HFFc6 (cell line): Measurements from ENCODE around the gene GPR34. TPM values are rescaled to one million over a fixed set of nuclear protein-coding genes. Genes with fewer than 3 reads are reported as not detected.
A peak's percentile ranks its signal among the peaks of the same experiment; 100 is the strongest.

Experiments used
- DNase-seq: peaks from one replicate; pipeline ENCODE4 v3.0.0-alpha.2; 2018
- H3K27ac Mint-ChIP-seq: 2 replicates; pipeline ENCODE4 v1.8.0; 2020; ENCODE audit warnings: mild to moderate bottlenecking, mixed read lengths
- H3K27me3 Mint-ChIP-seq: 2 replicates; pipeline ENCODE4 v1.8.0; 2021; ENCODE audit warnings: mild to moderate bottlenecking, moderate library complexity, mixed read lengths; ENCODE audit not compliant: insufficient read depth
- H3K36me3 Mint-ChIP-seq: 2 replicates; pipeline ENCODE4 v1.8.0; 2021; ENCODE audit warnings: low read depth, mixed read lengths
- H3K4me1 Mint-ChIP-seq: 2 replicates; pipeline ENCODE4 v1.8.0; 2020; ENCODE audit warnings: low read depth, mixed read lengths
- H3K4me3 Mint-ChIP-seq: 2 replicates; pipeline ENCODE4 v1.8.0; 2020; ENCODE audit warnings: mild to moderate bottlenecking, moderate library complexity, mixed read lengths
- H3K9me3 Mint-ChIP-seq: 2 replicates; pipeline ENCODE4 v1.8.0; 2020; ENCODE audit warnings: mild to moderate bottlenecking, mixed read lengths
- total RNA-seq, 6 experiments: library from RNA; stranded (reverse); fragmentation: NEBNext Ultra II Directional; extraction: Animal tissue kit (Norgen Biotek cat#: 25700); gene quantifications; 2 replicates in 1 of 6; 3 replicates in 5 of 6; pipeline ENCODE4 v1.2.3, GENCODE V29; 2021
- TF ChIP-seq, protein P1 (sequence below): fragments of 200-600 bp; sonication (generic); IDR thresholded peaks from 2 replicates; pipeline ENCODE4 v1.5.0; 2021; ENCODE audit warnings: antibody characterized with exemption, mild to moderate bottlenecking

The GPR34 gene
- total RNA-seq, 6 experiments from 2014 or later: not detected

DNA sequence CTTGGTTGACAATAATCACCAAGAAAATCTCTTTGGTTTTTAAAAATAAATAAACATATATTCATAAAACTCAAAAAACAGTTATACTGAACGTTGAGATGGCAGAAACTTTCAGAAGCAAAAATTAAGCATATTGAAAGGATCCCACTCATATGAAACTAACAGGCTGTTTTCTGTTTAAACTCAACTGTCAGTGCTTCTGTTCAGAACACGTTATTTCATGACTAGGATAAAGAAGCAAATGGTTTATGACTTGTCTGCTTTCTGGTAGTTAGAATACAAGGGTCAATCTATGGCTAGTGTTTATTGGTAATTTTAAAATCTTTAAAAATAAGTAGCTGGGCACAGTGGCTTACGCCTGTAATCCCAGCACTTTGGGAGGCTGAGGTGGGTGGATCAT is 39.4 kb downstream of the GPR34 start:
- no peaks in the 10 kb centered on the region for H3K36me3 Mint-ChIP-seq
- TF ChIP-seq, protein P1, sequence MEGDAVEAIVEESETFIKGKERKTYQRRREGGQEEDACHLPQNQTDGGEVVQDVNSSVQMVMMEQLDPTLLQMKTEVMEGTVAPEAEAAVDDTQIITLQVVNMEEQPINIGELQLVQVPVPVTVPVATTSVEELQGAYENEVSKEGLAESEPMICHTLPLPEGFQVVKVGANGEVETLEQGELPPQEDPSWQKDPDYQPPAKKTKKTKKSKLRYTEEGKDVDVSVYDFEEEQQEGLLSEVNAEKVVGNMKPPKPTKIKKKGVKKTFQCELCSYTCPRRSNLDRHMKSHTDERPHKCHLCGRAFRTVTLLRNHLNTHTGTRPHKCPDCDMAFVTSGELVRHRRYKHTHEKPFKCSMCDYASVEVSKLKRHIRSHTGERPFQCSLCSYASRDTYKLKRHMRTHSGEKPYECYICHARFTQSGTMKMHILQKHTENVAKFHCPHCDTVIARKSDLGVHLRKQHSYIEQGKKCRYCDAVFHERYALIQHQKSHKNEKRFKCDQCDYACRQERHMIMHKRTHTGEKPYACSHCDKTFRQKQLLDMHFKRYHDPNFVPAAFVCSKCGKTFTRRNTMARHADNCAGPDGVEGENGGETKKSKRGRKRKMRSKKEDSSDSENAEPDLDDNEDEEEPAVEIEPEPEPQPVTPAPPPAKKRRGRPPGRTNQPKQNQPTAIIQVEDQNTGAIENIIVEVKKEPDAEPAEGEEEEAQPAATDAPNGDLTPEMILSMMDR: no peak

DNA sequence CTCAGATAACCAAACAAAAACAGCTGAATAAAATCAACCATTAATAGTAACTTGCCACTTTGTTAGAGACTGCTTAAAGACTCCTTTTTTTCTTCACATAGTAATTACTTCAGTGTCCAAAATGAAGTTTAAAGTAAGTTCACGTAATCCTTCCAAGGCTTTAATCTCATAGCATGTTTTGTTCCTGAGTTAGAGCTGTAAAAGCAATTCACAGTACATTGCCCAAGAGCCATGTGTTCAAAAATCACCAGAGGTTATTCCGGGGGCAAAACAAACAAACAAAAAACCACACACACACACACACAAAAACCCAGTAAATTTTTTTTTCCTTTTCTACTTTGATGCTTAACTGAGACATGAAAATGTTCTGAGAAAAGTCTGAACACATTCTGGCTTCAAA is 41.3 kb downstream of the GPR34 start:
- no peaks in the 10 kb centered on the region for H3K27me3 Mint-ChIP-seq
- no peak overlapping the region for H3K27ac Mint-ChIP-seq
- no peak overlapping the region for H3K4me3 Mint-ChIP-seq
- no peaks in the 10 kb centered on the region for H3K9me3 Mint-ChIP-seq
- no peaks in the 10 kb centered on the region for H3K36me3 Mint-ChIP-seq
- TF ChIP-seq, protein P1: no peak
- DNase-seq: no peak
- H3K4me1 Mint-ChIP-seq: peaks cover 5% of the 10 kb centered on the region; the same call in 1 of the 2 replicates

More for the DNA sequence above, 39.4 kb downstream of the GPR34 start:
- Mint-ChIP-seq H3K4me3 (no peak overlapping the region), H3K27me3 (no peaks in the 10 kb centered on the region), H3K9me3 (no peaks in the 10 kb centered on the region), H3K27ac (no peak overlapping the region), H3K4me1 (peaks cover 3% of the 10 kb centered on the region)
- no peak for DNase-seq

DNA sequence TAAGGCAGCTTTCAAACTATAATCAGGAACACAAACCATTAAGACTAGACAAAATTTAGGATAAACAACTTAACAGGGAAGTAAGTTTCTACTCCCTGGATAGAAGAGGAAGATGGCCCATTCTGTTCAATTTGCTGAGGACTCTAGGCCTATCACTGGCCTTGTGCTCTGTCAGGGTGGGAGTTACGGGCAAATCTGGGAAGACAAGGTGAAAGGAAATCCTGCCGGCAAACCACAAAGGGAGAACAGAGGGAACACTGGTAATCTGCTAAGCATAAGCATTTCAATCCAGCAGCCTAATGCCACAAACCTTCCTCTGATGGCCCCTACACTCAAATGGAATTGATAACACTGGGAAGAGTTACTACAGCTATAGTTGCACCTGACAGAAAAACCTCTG is 43.5 kb downstream of the GPR34 start:
- TF ChIP-seq, protein P1: no peak
- Mint-ChIP-seq H3K27ac (no peak overlapping the region), H3K27me3 (no peaks in the 10 kb centered on the region)

DNA sequence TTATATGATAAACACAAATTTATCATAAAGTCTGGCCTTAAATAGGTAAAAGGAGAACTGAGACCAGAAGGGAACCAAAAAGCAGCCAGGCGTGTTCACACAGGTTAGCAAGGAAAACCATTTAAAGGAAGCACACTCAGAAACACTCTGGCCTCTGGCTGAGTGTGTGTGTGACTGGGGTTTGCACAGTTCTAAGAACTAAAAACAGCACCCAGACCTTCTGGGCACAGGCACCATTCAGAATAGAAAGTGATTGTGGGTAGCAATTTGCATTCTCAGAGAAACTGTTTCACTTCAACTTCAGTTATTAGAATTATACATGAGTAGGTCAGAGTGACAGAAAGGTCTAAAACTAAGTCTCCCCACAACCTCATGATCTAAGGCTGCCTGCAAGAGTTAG is 45.2 kb downstream of the GPR34 start:
- Mint-ChIP-seq H3K4me3 (no peak overlapping the region), H3K27me3 (no peaks in the 10 kb centered on the region), H3K27ac (no peak overlapping the region), H3K9me3 (no peaks in the 10 kb centered on the region), H3K4me1 (peaks cover 5% of the 10 kb centered on the region; the same call in 1 of the 2 replicates), H3K36me3 (no peaks in the 10 kb centered on the region)
- TF ChIP-seq, protein P1: no peak
- DNase-seq: no peak

More for the DNA sequence above, 43.5 kb downstream of the GPR34 start:
- Mint-ChIP-seq H3K36me3 (no peaks in the 10 kb centered on the region), H3K4me1 (peaks cover 5% of the 10 kb centered on the region; the same call in 1 of the 2 replicates), H3K9me3 (no peaks in the 10 kb centered on the region), H3K4me3 (no peak overlapping the region)
- DNase-seq: no peak

DNA sequence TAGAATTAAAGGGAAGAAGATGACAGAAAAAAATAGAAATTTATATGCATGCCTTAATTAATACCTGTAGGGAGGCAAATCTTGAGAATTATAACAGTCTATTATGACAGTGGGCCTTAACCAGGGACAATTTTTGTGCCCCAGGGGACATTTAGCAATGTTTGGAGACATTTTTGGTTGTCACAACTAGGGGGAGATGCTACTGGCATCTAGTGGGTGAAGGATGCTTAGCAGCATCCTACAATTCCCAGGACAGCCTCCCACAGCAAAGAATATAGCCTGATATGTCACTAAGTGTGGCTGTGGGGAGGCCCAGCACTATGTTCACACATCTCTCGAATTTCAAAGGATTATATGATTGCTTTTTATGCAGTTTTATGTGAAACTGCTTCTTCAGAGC is 45.8 kb downstream of the GPR34 start:
- no peaks in the 10 kb centered on the region for H3K36me3 Mint-ChIP-seq
- peak; percentile 2 for DNase-seq
- no peak overlapping the region for H3K27ac Mint-ChIP-seq
- H3K9me3 Mint-ChIP-seq: no peaks in the 10 kb centered on the region
- H3K4me3 Mint-ChIP-seq: no peak overlapping the region
- H3K27me3 Mint-ChIP-seq: no peaks in the 10 kb centered on the region
- TF ChIP-seq, protein P1: peak; percentile 72
- peaks cover 5% of the 10 kb centered on the region; the same call in 1 of the 2 replicates for H3K4me1 Mint-ChIP-seq

DNA sequence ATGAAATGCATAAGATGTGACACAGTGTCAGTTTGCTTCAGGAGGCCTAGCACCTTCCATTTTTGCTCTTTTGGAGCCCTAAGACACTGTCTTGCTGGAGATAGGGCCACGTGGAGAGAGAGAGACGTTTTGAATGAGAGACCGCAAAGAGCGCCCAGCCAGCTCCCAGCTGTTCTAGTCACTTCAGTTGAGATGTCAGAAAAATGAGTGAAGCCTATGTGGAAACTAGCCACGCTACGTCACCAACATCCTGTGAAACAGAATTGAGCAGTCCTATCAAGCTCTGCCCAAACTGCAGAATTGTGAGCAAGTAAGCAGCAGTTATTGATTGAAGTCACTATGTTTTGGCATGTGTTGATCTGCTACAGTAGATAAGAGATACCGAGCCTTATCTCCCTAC is 48.3 kb downstream of the GPR34 start:
- TF ChIP-seq, protein P1: no peak
- Mint-ChIP-seq H3K36me3 (no peaks in the 10 kb centered on the region), H3K27ac (no peak overlapping the region), H3K4me1 (peaks cover 5% of the 10 kb centered on the region; the same call in 1 of the 2 replicates), H3K9me3 (no peaks in the 10 kb centered on the region), H3K4me3 (no peak overlapping the region), H3K27me3 (no peaks in the 10 kb centered on the region; the same call in 1 of the 2 replicates)
- DNase-seq: no peak
